ENCODE measurements around the gene PCMTD2. TPM values are rescaled to one million over a fixed set of nuclear protein-coding genes. Genes with fewer than 3 reads are reported as not detected.

Gene PCMTD2
- total RNA-seq, 1 donor from 2014 or later: 52.6 TPM

GRCh38 chr20:64238115-64238825 lies 17.3 kb upstream of the PCMTD2 start:
- intact Hi-C loops (cut with micrococcal nuclease): no loop called here

GRCh38 chr20:64238851-64239387 lies 16.6 kb upstream of the PCMTD2 start:
- intact Hi-C loops (cut with micrococcal nuclease): no loop called here

- intact Hi-C loops (cut with micrococcal nuclease): no loop called here
These were observed 15.9 kb upstream of the PCMTD2 start for GRCh38 chr20:64239449-64240242.

GRCh38 chr20:64240243-64241015 lies 15.1 kb upstream of the PCMTD2 start:
- intact Hi-C loops (cut with micrococcal nuclease): no loop called here

GRCh38 chr20:64241061-64241460 lies 14.5 kb upstream of the PCMTD2 start:
- intact Hi-C loops (cut with micrococcal nuclease): no loop called here

- intact Hi-C loops (cut with micrococcal nuclease): no loop called here
These were observed 13.3 kb upstream of the PCMTD2 start for GRCh38 chr20:64242003-64242796.

- intact Hi-C loops (cut with micrococcal nuclease): no loop called here
These were observed 12.6 kb upstream of the PCMTD2 start for GRCh38 chr20:64242797-64243475.

- intact Hi-C loops (cut with micrococcal nuclease): no loop called here
These were observed 11.2 kb upstream of the PCMTD2 start for GRCh38 chr20:64244281-64244805.

- intact Hi-C loops (cut with micrococcal nuclease): no loop called here
These were observed 10.5 kb upstream of the PCMTD2 start for GRCh38 chr20:64244870-64245603.

GRCh38 chr20:64245746-64246595 lies 9.6 kb upstream of the PCMTD2 start:
- intact Hi-C loops (cut with micrococcal nuclease): no loop called here

GRCh38 chr20:64246616-64247306 lies 8.8 kb upstream of the PCMTD2 start:
- intact Hi-C loops (cut with micrococcal nuclease): no loop called here

- intact Hi-C loops (cut with micrococcal nuclease): no loop called here
These were observed 8.3 kb upstream of the PCMTD2 start for GRCh38 chr20:64247307-64247618.

- intact Hi-C loops (cut with micrococcal nuclease): no loop called here
These were observed 7.3 kb upstream of the PCMTD2 start for GRCh38 chr20:64247970-64248841.

GRCh38 chr20:64250027-64250426 lies 5.5 kb upstream of the PCMTD2 start:
- intact Hi-C loops (cut with micrococcal nuclease): no loop called here

- intact Hi-C loops (cut with micrococcal nuclease): no loop called here
These were observed 2.6 kb upstream of the PCMTD2 start for GRCh38 chr20:64253000-64253383.

GRCh38 chr20:64253443-64253842 lies 2.1 kb upstream of the PCMTD2 start:
- intact Hi-C loops (cut with micrococcal nuclease): no loop called here

- intact Hi-C loops (cut with micrococcal nuclease): no loop called here
These were observed 1.4 kb upstream of the PCMTD2 start for GRCh38 chr20:64254156-64254555.

All from T-helper 1 cell treated with Interleukin-12 subunit alpha and Interleukin-12 subunit beta and Interleukin-4 antibody, amounts not matched to agents 30 ng/mL and 1 ng/mL, for 36 hours (primary cell).